K562 (cell line): ENCODE data around the gene TIMP1. TPM values are rescaled to one million over a fixed set of nuclear protein-coding genes. Genes with fewer than 3 reads are reported as not detected.

ENCODE experiments used
- ARID1B ChIP-seq: fragments of 450-650 bp; IDR thresholded peaks from 2 replicates; pipeline ENCODE4 v1.6.1; 2016; ENCODE audit warnings: antibody characterized with exemption, mild to moderate bottlenecking, inconsistent platforms
- ATF7 ChIP-seq: fragments of 450-650 bp; IDR thresholded peaks from 2 replicates; pipeline ENCODE4 v1.7.1; 2014; ENCODE audit warnings: mild to moderate bottlenecking, moderate library complexity
- BACH1 ChIP-seq: fragments of 200-800 bp; sonication (Bioruptor generic); IDR thresholded peaks from 2 replicates; pipeline ENCODE4 v1.6.1; 2016; ENCODE audit warnings: missing genetic modification characterization, missing compliant biosample characterization
- BRD9 ChIP-seq: fragments of 450-650 bp; IDR thresholded peaks from 2 replicates; pipeline ENCODE4 v1.6.1; 2018; ENCODE audit warnings: low read depth; ENCODE audit not compliant: partially characterized antibody
- CBFA2T2 ChIP-seq: fragments of 450-650 bp; conservative IDR thresholded peaks from 2 replicates; pipeline ENCODE4 v1.6.1; 2017; ENCODE audit warnings: mild to moderate bottlenecking
- CREB1 ChIP-seq, 2 experiments: sonication (generic) in 1 of 2; formaldehyde crosslinking in 1 of 2; IDR thresholded peaks; 2 replicates each; pipeline versions ENCODE4 v1.6.1 to v1.8.0; 2012 to 2022; ENCODE audit warnings: inconsistent platforms in 1 of 2, mild to moderate bottlenecking in 1 of 2, missing genetic modification reagents in 1 of 2, moderate library complexity in 1 of 2
- CREM ChIP-seq: IDR thresholded peaks from 2 replicates; pipeline ENCODE4 v1.6.1; 2014; ENCODE audit warnings: antibody characterized with exemption, low read depth
- EHMT2 ChIP-seq: fragments of 450-650 bp; IDR thresholded peaks from 2 replicates; pipeline ENCODE4 v1.6.1; 2018; ENCODE audit warnings: antibody characterized with exemption
- ETV5 ChIP-seq: sonication (generic); formaldehyde crosslinking; IDR thresholded peaks from 2 replicates; pipeline ENCODE4 v1.4.0; 2020; ENCODE audit warnings: low read depth, mild to moderate bottlenecking, missing genetic modification reagents
- HDGF ChIP-seq: fragments of 450-650 bp; IDR thresholded peaks from 2 replicates; pipeline ENCODE4 v1.6.1; 2016
- JUN ChIP-seq, 2 experiments: sonication (generic) in 1 of 2; formaldehyde crosslinking in 1 of 2; IDR thresholded peaks; 2 replicates each; pipeline versions ENCODE4 v1.6.1 to v1.8.0; 2012 to 2022; ENCODE audit warnings: borderline replicate concordance in 2 of 2, mild to moderate bottlenecking in 2 of 2, improper control_type of control experiment in 1 of 2, low read depth in 1 of 2, low read length in 1 of 2, missing genetic modification reagents in 1 of 2
- KDM1A ChIP-seq, 2 experiments: fragments of 450-650 bp; IDR thresholded peaks; 2 replicates each; pipeline ENCODE4 v1.6.1; 2016; ENCODE audit warnings: mild to moderate bottlenecking in 2 of 2
- MTA1 ChIP-seq: fragments of 450-650 bp; IDR thresholded peaks from 2 replicates; pipeline ENCODE4 v1.6.1; 2017; ENCODE audit warnings: borderline replicate concordance
- POLR2H ChIP-seq: IDR thresholded peaks from 2 replicates; pipeline ENCODE4 v1.6.1; 2016; ENCODE audit warnings: missing genetic modification characterization, low read depth, mild to moderate bottlenecking, control low read depth, missing compliant biosample characterization, moderate library complexity
- RCOR1 ChIP-seq, 2 experiments: IDR thresholded peaks; 2 replicates each; pipeline ENCODE4 v1.6.1; 2012; ENCODE audit warnings: low read depth in 2 of 2, low read length in 2 of 2, borderline replicate concordance in 1 of 2, improper control_type of control experiment in 1 of 2
- RNF2 ChIP-seq: sonication (generic); IDR thresholded peaks from 2 replicates; pipeline ENCODE4 v1.6.1; 2016
- SMARCE1 ChIP-seq: fragments of 450-650 bp; IDR thresholded peaks from 2 replicates; pipeline ENCODE4 v1.7.1; 2016; ENCODE audit warnings: mild to moderate bottlenecking
- THRAP3 ChIP-seq: fragments of 450-650 bp; IDR thresholded peaks from 2 replicates; pipeline ENCODE4 v1.6.1; 2016; ENCODE audit warnings: mild to moderate bottlenecking, inconsistent platforms, borderline replicate concordance
- ZBED1 ChIP-seq: IDR thresholded peaks from 2 replicates; pipeline ENCODE4 v1.6.1; 2014
- ZC3H8 ChIP-seq: fragments of 450-650 bp; IDR thresholded peaks from 2 replicates; pipeline ENCODE4 v1.6.1; 2017
- polyA plus RNA-seq, 8 experiments: library from polyadenylated mRNA; depleted of rRNA in 4 of 8; stranded (reverse) in 5 of 8; unstranded in 3 of 8; fragments of >200 nt; fragmentation: Nextera tagmentation in 2 of 8; fragmentation: Illumina TruSeq in 1 of 8; extraction: Ambion mirVana in 2 of 8; extraction: Trizol in 1 of 8; gene quantifications; 2 replicates each; pipeline versions ENCODE4 v1.2.1 to v1.2.3, GENCODE V29; 2011 to 2014; ENCODE audit warnings: inconsistent platforms in 1 of 8, missing spikeins in 1 of 8
- total RNA-seq, 7 experiments: library from RNA; depleted of rRNA in 6 of 7; stranded (reverse); fragments of >200 nt in 6 of 7; fragmentation: Illumina TruSeq in 2 of 7; extraction: Trizol in 2 of 7; gene quantifications; 2 replicates each; pipeline versions ENCODE4 v1.2.1 to v1.2.3, GENCODE V29; 2011 to 2021; ENCODE audit warnings: low replicate concordance in 1 of 7
- TF ChIP-seq, protein P1 (sequence below): sonication (generic); formaldehyde crosslinking; IDR thresholded peaks from 2 replicates; pipeline ENCODE4 v1.8.0; 2023; ENCODE audit warnings: mild to moderate bottlenecking, missing genetic modification reagents
- TF ChIP-seq, protein P2 (sequence below): fragments of 450-650 bp; IDR thresholded peaks from 2 replicates; pipeline ENCODE4 v1.6.1; 2016; ENCODE audit warnings: missing biosample characterization, missing genetic modification characterization
- TF ChIP-seq, protein P3 (sequence below): fragments of 450-650 bp; IDR thresholded peaks from 2 replicates; pipeline ENCODE4 v1.6.1; 2016; ENCODE audit warnings: low read depth, mild to moderate bottlenecking, moderate library complexity

Gene TIMP1
- total and polyA plus RNA-seq, 9 of the 15 experiments (the other 6 are each of a cell fraction or from before 2014, with no cell fraction given), result 115 to 699 (median 273) TPM

DNA sequence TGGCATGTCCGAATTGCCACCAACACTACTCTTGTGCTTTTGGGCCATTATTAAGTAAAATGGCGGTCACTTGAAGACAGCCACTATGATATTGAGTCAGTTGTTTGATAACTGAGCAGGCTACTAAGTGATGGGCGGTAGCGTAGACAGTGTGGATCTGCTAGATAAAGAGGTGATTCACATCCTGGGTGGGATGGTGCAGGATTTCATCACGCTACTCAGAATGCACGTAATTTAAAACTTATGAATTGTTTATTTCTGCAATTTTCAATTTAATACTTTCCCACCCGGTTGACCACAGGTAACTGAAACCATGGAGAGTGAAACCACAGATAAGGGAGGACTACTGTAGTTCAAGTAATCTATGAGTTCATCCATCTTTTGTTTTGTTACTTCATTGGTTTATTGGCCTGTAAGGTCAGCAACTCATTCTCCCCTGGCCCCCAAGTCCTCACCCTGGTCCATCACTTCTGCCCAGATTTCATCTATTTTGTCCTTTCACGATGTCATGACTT is 18.4 kb upstream of the TIMP1 start (continued):
- TF ChIP-seq, protein P1, sequence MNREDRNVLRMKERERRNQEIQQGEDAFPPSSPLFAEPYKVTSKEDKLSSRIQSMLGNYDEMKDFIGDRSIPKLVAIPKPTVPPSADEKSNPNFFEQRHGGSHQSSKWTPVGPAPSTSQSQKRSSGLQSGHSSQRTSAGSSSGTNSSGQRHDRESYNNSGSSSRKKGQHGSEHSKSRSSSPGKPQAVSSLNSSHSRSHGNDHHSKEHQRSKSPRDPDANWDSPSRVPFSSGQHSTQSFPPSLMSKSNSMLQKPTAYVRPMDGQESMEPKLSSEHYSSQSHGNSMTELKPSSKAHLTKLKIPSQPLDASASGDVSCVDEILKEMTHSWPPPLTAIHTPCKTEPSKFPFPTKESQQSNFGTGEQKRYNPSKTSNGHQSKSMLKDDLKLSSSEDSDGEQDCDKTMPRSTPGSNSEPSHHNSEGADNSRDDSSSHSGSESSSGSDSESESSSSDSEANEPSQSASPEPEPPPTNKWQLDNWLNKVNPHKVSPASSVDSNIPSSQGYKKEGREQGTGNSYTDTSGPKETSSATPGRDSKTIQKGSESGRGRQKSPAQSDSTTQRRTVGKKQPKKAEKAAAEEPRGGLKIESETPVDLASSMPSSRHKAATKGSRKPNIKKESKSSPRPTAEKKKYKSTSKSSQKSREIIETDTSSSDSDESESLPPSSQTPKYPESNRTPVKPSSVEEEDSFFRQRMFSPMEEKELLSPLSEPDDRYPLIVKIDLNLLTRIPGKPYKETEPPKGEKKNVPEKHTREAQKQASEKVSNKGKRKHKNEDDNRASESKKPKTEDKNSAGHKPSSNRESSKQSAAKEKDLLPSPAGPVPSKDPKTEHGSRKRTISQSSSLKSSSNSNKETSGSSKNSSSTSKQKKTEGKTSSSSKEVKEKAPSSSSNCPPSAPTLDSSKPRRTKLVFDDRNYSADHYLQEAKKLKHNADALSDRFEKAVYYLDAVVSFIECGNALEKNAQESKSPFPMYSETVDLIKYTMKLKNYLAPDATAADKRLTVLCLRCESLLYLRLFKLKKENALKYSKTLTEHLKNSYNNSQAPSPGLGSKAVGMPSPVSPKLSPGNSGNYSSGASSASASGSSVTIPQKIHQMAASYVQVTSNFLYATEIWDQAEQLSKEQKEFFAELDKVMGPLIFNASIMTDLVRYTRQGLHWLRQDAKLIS (CRISPR knock-in tag), result peak; percentile 66; the same call in 1 of the 2 replicates
- TF ChIP-seq CBFA2T2, result peak; percentile 30; the same call in 1 of the 2 replicates
- peak; percentile 64; the same call in 1 of the 2 replicates for TF ChIP-seq ATF7
- TF ChIP-seq HDGF, result no peak
- TF ChIP-seq RCOR1 (IDR thresholded peaks at IDR 0.05; ENCODE audit: borderline replicate concordance in 1 of 2, low read depth in 2 of 2, low read length in 2 of 2), result peak in 1 of 2 experiments; percentile 57; a peak in 1 of 4 replicates
- TF ChIP-seq, protein P2, sequence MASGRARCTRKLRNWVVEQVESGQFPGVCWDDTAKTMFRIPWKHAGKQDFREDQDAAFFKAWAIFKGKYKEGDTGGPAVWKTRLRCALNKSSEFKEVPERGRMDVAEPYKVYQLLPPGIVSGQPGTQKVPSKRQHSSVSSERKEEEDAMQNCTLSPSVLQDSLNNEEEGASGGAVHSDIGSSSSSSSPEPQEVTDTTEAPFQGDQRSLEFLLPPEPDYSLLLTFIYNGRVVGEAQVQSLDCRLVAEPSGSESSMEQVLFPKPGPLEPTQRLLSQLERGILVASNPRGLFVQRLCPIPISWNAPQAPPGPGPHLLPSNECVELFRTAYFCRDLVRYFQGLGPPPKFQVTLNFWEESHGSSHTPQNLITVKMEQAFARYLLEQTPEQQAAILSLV (tag), result peak; percentile 31; the same call in 1 of the 2 replicates
- peak; percentile 46; the same call in 1 of the 2 replicates for TF ChIP-seq BACH1 (tag)
- no peak for TF ChIP-seq ZC3H8
- no peak for TF ChIP-seq BRD9
- peak; percentile 88 for TF ChIP-seq ARID1B
- TF ChIP-seq SMARCE1, result peak; percentile 60; the same call in 1 of the 2 replicates
- TF ChIP-seq CREM, result peak; percentile 62
- TF ChIP-seq ETV5 (CRISPR knock-in tag), result peak; percentile 89
- TF ChIP-seq, protein P3, sequence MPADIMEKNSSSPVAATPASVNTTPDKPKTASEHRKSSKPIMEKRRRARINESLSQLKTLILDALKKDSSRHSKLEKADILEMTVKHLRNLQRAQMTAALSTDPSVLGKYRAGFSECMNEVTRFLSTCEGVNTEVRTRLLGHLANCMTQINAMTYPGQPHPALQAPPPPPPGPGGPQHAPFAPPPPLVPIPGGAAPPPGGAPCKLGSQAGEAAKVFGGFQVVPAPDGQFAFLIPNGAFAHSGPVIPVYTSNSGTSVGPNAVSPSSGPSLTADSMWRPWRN, result 0 out of 2 replicates have a peak, but pooled peaks have one; percentile 22
- TF ChIP-seq CREB1 (IDR thresholded peaks at IDR 0.05), result no peak; the same call in 1 of the 2 replicates
- TF ChIP-seq CREB1 (CRISPR knock-in tag; IDR thresholded peaks at IDR 0.05), result peak; percentile 50; the same call in 1 of the 2 replicates
- peak; percentile 50; the same call in 1 of the 2 replicates for TF ChIP-seq EHMT2
- TF ChIP-seq KDM1A (IDR thresholded peaks at IDR 0.05), result peak in 1 of 2 experiments; percentile 40; a peak in 1 of 4 replicates
- TF ChIP-seq RNF2, result peak; percentile 37; the same call in 1 of the 2 replicates
- peak; percentile 47 for TF ChIP-seq POLR2H (tag)
- TF ChIP-seq JUN (IDR thresholded peaks at IDR 0.05; ENCODE audit: borderline replicate concordance, low read depth, low read length), result peak; percentile 84; the same call in 1 of the 2 replicates
- TF ChIP-seq JUN (CRISPR knock-in tag; IDR thresholded peaks at IDR 0.05; ENCODE audit: borderline replicate concordance), result no peak
- no peak for TF ChIP-seq MTA1
- no peak for TF ChIP-seq ZBED1
- no peak for TF ChIP-seq THRAP3
- TF ChIP-seq, all 486 proteins: peak for 60
